A549 (cell line): ENCODE results near the gene NANOS3.

Source experiments
- CTCF ChIP-seq: fragments of >200 bp; sonication (Bioruptor Twin); formaldehyde crosslinking; IDR thresholded peaks from 3 replicates; pipeline ENCODE4 v1.5.1; 2016
- HOXB5 ChIP-seq: fragments of 250-450 bp; sonication (Bioruptor Pico); IDR thresholded peaks from 2 replicates; pipeline ENCODE4 v1.5.0; 2020; ENCODE audit warnings: mild to moderate bottlenecking, moderate library complexity

GRCh38 chr19:13896227-13896626 is 19.3 kb downstream of the NANOS3 start:
- TF ChIP-seq HOXB5 (CRISPR knock-in tag) (no peak), CTCF (no peak)
